Left ventricle myocardium inferior (tissue), 1 donor: ENCODE data around the gene MRPS23. TPM values are rescaled to one million over a fixed set of nuclear protein-coding genes. Genes with fewer than 3 reads are reported as not detected.

ENCODE experiments used
- DNase-seq: peaks from one replicate; pipeline ENCODE4 v3.0.0-alpha.2; 2020
- H3K27ac ChIP-seq: fragments of 200-600 bp; replicated peaks from 2 replicates; pipeline ENCODE4 v1.8.0; 2021
- H3K27me3 ChIP-seq: fragments of 200-600 bp; 2 replicates; pipeline ENCODE4 v1.8.0; 2021; ENCODE audit warnings: low read depth
- H3K36me3 ChIP-seq: fragments of 200-600 bp; 2 replicates; pipeline ENCODE4 v1.8.0; 2021
- H3K4me1 ChIP-seq: fragments of 200-600 bp; 2 replicates; pipeline ENCODE4 v1.8.0; 2021
- H3K4me3 ChIP-seq: fragments of 200-600 bp; 2 replicates; pipeline ENCODE4 v1.8.0; 2021; ENCODE audit warnings: mild to moderate bottlenecking, moderate library complexity
- H3K9me3 ChIP-seq: fragments of 200-600 bp; replicated peaks from 2 replicates; pipeline ENCODE4 v1.8.0; 2021
- intact Hi-C: fragments of 100-400 bp; cut with micrococcal nuclease; formaldehyde crosslinking; loops from one replicate; pipeline ENCODE4 v1.11.0; 2022
- total RNA-seq: library from RNA; stranded (reverse); fragmentation: NEBNext Ultra II Directional; extraction: Animal tissue kit (Norgen Biotek cat#: 25700); gene quantifications from one replicate; pipeline ENCODE4 v1.2.1, GENCODE V29; 2021
- TF ChIP-seq, protein P1 (sequence below): fragments of 200-600 bp; IDR thresholded peaks from 2 replicates; pipeline ENCODE4 v1.8.0; 2021; ENCODE audit warnings: antibody characterized with exemption, mild to moderate bottlenecking, borderline replicate concordance
- donor health status: DM: no; HTN: yes; CAD: no; lungs with severe emphysema.

Gene MRPS23
- total RNA-seq, 1 donor from 2014 or later, result 89.4 TPM

DNA sequence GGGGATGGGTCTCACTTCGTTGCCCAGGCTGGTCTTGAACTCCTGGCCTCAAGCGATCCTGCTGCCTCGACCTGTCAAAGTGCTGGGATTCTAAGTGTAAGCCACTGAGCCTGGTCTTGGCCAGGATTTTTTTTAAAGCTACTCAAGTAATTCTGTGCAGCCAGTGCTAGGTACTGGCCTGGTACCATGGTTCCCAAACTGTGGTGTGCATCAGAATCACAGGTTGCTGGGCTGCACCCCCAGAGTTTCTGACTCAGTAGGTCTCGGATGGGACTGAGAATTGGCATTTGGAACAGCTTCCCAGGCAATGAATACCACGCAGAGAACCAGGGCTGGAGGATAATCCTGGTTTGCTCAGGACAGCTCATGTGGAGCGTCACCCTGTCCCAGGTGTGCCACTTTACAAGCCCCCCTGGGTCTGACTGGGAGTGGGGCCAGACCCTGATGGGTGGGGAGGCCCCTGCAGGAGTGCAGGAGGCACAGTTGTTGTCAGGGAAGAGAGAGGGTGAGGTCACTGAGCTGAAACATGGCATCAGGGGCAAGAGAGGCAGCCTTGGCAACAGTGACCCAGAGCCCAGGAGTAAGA is 10.7 kb upstream of the MRPS23 start:
- H3K27me3 ChIP-seq, result no peaks in the 10 kb centered on the region
- intact Hi-C loops, result no loop called here
- peaks cover 54% of the 10 kb centered on the region for H3K4me1 ChIP-seq
- H3K9me3 ChIP-seq, result no peaks in the 10 kb centered on the region
- no peak for DNase-seq
- H3K27ac ChIP-seq, result peak overlapping the region; percentile 81
- TF ChIP-seq, protein P1, sequence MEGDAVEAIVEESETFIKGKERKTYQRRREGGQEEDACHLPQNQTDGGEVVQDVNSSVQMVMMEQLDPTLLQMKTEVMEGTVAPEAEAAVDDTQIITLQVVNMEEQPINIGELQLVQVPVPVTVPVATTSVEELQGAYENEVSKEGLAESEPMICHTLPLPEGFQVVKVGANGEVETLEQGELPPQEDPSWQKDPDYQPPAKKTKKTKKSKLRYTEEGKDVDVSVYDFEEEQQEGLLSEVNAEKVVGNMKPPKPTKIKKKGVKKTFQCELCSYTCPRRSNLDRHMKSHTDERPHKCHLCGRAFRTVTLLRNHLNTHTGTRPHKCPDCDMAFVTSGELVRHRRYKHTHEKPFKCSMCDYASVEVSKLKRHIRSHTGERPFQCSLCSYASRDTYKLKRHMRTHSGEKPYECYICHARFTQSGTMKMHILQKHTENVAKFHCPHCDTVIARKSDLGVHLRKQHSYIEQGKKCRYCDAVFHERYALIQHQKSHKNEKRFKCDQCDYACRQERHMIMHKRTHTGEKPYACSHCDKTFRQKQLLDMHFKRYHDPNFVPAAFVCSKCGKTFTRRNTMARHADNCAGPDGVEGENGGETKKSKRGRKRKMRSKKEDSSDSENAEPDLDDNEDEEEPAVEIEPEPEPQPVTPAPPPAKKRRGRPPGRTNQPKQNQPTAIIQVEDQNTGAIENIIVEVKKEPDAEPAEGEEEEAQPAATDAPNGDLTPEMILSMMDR, result no peak
- H3K4me3 ChIP-seq, result peak overlapping the region; percentile 67
- H3K36me3 ChIP-seq, result peaks cover 7% of the 10 kb centered on the region

DNA sequence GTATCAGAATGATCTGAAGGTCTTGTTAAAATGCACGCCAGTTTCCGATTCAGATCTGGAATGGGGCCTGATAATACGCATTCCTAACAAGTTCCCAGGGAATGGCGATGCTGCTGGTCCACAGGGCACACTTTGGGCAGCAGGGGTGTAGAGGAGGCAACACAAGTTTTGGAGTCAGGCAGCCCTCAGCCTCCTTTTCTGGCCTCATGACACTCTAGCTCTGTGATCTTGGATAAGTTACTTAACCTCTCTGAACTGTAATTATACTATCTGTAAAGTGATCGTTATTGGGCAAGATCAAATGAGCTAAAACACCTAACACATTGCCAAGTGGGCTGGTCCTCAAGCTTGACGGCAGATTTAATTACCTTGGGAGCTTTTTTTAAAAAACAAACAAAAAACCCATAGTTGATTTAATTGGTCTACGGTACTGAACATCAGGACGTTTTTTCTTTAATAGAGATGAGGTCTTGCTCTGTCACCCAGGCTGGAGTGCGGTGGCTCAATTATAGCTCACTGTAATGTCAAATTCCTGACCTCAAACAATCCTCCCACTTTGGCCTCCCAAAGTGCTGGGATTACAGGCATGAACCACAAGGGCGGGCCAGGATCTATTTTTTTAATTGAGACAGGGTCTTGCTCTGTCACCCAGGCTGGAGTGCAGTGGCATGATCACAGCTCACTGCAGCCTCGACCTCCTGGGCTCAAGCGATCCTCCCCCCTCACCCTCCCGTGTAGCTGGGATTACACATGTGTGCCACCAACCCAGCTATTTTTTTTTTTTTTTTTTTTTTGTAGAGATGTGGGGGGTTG is 10.0 kb upstream of the MRPS23 start:
- no peak for DNase-seq

DNA sequence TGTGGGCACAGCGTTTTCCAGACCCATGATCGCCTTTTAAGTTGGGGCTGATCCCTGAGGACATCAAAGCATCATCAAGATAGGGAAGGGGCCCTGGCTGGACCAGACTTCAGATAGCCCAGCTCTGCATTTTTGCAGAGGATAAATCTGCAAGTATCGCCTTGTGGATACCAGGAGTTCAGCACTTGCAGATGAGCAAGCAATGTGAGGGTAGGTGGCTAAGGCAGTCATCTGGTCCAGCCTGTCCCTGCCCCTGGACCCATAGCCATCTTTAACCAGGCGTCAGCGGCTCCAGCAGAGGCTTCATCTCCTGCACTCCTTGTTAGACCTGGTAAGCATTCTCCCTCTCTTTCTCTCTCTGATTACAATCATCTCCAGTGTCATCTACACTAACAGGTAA is 9.0 kb upstream of the MRPS23 start:
- intact Hi-C loops, result loop anchor here (2.0 to 10.0 kb wide), 2 partner anchors 138 to 256 kb away; no protein-coding TSS in a partner anchor
- no peak for DNase-seq
- H3K27ac ChIP-seq, result no peak overlapping the region
- H3K27me3 ChIP-seq, result no peaks in the 10 kb centered on the region
- TF ChIP-seq, protein P1, result no peak
- no peaks in the 10 kb centered on the region for H3K9me3 ChIP-seq
- peaks cover 68% of the 10 kb centered on the region for H3K4me1 ChIP-seq
- no peaks in the 10 kb centered on the region for H3K36me3 ChIP-seq
- H3K4me3 ChIP-seq, result no peak overlapping the region

More for the DNA sequence above, 10.0 kb upstream of the MRPS23 start:
- Histone ChIP-seq H3K27me3 (no peaks in the 10 kb centered on the region), H3K36me3 (peaks cover 3% of the 10 kb centered on the region), H3K4me3 (no peak overlapping the region), H3K27ac (peak overlapping the region; percentile 81), H3K4me1 (peaks cover 59% of the 10 kb centered on the region), H3K9me3 (no peaks in the 10 kb centered on the region)
- intact Hi-C loops, result loop anchor here (2.0 to 10.0 kb wide), 2 partner anchors 137 to 255 kb away; no protein-coding TSS in a partner anchor
- TF ChIP-seq, protein P1, result no peak

DNA sequence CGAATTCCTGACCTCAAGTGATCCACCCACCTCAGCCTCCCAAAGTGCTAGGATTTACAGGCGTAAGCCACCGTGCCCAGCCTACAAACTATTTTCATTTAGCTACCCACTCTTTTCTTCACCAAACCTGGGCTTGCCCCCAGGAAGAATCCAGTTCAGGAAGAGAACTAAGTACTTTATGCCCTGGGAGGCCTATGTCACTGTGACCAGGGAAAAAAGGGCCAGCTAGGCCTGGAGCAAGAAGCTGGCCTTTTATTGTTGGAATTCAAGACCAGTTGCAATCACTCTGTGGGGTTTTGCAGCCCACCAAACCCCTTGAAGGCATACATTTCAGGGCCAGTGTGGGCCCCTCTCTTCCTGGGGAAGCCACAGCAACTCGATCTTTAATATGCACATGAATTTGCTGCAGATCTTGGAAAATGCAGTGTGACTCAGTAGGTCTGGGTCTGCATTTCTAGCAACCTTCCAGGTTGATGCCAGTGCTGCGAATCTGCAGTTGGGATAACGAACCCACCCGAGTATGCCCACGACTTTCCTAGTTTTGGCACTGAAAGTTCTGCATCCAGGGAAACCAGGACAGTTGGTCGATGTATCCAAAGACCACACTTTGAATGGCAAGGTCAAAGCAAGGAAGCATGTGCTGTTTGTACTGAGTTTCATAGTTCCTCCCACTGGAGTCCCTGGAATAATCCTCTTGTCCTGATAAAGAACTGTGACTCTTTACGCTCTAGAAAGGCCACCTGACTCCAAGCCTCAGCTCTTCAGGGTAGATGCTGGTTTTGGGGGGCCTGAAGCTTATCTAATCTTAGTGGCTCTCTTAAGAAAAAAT is 7.2 kb upstream of the MRPS23 start:
- intact Hi-C loops, result loop anchor here (10.0 kb wide), 1 partner anchor 258 kb away; no protein-coding TSS in a partner anchor
- no peak for DNase-seq
- peaks cover 72% of the 10 kb centered on the region for H3K4me1 ChIP-seq

More for the DNA sequence above, 7.2 kb upstream of the MRPS23 start:
- no peaks in the 10 kb centered on the region for H3K27me3 ChIP-seq
- H3K9me3 ChIP-seq, result no peaks in the 10 kb centered on the region
- H3K4me3 ChIP-seq, result no peak overlapping the region
- no peaks in the 10 kb centered on the region for H3K36me3 ChIP-seq
- H3K27ac ChIP-seq, result peak overlapping the region; percentile 37
- TF ChIP-seq, protein P1, result no peak
